ENCODE measurements around the gene RNF175.
"Not testable (repeated sequence)": the region's sequence is repeated elsewhere in the genome, so short reads cannot be mapped to it uniquely, and the experiment has no call there.

The RNF175 gene

DNA sequence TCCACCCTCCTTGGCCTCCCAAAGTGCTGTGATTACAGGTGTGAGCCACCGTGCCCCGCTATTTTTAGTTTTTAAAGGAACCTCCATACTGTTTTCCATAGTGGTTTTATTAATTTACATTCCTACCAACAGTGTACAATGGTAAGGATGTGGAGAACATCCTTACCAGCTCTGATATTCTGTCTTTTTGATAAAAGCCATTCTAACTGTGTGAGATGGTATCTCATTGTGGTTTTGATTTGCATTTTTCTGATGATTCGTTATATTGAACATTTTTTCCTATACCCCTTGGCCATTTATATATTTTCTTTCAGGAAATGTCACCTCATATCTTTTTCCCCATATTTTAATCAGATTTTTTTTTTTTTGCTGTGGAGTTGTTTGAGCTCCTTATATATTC lies 90.0 kb downstream of the RNF175 start:
- no peak for DNase-seq

DNA sequence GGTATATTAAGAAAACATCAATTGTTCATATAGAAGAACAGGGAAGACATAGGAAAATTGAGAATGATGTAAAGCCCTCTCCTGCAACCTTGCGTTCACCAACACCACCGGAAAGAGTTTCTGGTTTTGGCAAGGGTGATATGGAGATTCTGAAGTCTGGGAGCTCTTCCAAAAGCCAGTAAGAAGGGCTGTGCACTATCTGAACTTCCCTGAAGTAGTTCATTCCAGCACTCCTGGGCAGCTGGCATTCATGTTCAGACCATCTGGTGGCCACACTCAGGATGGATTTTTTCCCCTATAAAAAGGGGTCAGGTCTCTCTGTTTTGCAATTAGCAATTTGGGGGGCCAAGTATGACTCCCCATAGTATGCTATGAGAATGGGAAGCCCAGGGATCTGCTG lies 91.2 kb downstream of the RNF175 start:
- DNase-seq: no peak

DNA sequence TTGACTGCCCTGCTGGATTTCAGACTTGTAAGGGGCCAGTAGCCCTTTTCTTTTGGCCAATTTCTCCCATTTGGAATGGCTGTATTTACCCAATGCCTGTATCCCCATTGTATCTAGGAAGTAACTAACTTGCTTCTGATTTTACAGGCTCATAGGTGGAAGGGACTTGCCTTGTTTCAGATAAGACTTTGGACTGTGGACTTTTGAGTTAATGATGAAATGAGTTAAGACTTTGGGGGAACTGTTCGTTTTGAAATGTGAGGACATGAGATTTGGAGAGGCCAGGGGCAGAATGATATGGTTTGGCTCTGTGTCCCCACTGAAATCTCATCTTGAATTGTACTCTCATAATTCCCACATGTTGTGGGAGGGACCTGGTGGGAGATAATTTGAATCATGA lies 93.3 kb downstream of the RNF175 start:
- DNase-seq: not testable (repeated sequence)

DNA sequence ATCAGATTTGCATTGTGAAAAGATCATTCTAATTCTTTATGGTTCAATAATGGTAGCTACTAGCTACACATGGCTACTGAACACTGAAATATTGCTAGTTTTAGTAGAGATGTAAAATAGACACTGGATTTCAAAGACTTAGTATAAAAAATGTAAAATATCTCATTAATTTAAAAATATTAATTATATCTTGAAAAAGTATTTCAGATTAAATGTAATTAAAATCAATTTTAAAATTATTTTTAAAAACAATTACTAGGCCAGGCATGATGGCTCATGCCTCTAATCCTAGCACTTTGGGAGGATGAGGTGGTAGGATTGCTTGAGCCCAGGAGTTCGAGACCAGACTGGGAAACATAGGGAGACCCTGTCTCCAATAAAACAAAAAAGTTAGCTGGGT lies 96.2 kb downstream of the RNF175 start:
- no peak for DNase-seq

DNA sequence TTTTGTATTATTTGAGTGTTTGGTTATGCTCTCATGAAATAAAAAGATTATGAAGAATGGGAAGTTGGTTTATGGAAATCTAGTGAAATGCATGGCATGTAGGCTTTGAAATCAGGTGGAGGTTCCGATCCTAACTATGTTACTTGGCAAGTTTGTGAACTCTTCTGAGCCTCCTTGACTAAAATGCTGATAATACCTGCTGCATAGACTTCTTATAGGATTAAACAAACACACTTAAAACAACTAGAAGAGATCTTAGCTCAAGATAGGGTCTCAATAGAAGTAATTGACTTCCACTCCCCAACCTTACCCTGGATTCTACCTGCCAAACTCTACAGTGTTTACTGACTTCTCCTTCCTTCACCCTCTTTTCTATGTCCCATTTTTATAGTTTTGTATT lies 97.9 kb downstream of the RNF175 start:
- no peak for DNase-seq

DNA sequence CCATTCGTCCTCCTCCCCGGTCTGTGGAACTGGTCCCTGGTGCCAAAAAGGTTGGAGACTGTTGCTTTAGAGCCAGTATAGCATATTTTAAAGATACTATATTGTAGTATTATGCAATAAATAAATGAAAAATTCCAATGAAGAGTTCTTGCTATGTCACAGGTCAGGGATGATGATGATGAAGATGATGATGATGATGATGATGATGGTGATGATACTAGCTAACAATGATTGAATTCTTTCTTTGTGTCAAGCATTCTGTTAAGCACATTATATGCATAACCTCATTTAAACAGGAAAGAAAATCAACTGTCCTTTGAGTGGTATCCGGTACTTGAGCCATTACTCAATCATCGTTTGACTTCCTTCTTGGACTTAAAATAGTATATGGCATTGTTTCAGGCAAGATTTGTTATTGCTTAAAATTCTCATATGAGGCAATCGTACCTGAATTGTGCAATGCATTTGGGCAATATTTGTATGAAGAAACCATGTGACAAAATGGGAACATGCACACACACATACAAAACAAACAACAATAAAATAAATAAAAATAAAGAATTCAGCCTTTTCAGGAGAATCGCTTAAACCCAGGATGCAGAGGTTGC lies 98.5 kb downstream of the RNF175 start:
- no peak for DNase-seq
